ENCODE results near the gene EP400.

The EP400 gene

DNA sequence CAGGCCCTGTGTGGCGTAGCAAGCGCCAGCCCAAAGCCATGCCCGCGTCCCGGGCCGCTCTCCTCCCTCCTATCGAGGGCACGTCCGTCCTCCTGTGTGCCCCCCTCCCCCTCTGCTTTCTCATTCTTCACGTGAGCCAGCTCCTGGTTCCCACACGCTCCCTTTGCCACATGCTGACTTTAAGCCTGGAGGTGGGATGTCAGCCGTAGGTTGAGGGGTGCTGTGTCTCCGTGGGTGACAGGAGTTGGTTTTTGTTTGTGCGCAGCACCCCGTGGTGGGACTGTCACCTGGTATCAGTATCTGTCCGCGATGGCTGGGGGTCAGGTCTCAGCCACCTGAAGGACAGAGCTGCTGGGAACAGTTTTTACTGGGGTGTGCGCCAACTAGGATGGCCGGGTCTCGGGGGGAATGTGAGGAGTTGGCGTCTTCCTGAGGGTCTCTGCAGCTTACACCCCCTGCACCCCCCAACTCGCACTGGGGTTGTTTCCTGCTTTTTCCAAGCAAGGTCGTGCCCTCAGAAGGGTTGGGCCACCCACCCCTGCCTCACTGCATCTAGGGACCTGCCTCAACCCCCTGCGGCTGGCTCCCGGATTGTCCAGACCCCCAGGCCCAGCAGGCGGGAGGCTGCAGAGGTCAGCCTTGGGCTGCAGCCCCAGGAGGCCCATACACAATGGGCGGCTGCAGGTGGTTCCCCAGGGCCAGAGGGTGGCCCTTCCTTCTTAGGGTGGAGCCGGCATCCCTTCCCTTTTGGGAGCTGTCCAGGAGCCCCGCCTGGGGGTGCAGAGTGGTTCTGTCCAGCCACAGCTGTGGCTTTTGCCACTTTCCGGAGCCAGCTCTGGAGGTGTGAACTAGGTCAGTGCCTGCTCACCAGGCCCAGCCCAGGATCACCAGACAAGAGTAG is 48.1 kb upstream of the EP400 start:
- no peak overlapping the region for H3K27ac ChIP-seq (ENCODE audit: extremely low read depth, low read depth, low read length)
- H3K4me3 ChIP-seq (ENCODE audit: low read depth, low read length), result no peak overlapping the region
- H3K4me1 ChIP-seq (ENCODE audit: control insufficient read depth, insufficient read depth, low read length), result no peaks in the 10 kb centered on the region
- TF ChIP-seq ZNF76 (tag by site-specific recombination; IDR thresholded peaks at IDR 0.05; ENCODE audit: borderline replicate concordance, low read depth) (no peak), PRDM10 (tag by site-specific recombination; IDR thresholded peaks at IDR 0.05) (peak; percentile 56; the same call in 1 of the 2 replicates), GLI4 (tag by site-specific recombination; IDR thresholded peaks at IDR 0.05) (no peak), ZNF292 (tag by site-specific recombination; IDR thresholded peaks at IDR 0.05; ENCODE audit: borderline replicate concordance, low read depth) (no peak), ZNF549 (tag by site-specific recombination; IDR thresholded peaks at IDR 0.05) (no peak), REST (tag by site-specific recombination; IDR thresholded peaks at IDR 0.05) (peak; percentile 83), ZIC2 (tag by site-specific recombination; IDR thresholded peaks at IDR 0.05) (peak; percentile 65), KLF1 (tag by site-specific recombination; IDR thresholded peaks at IDR 0.05) (peak; percentile 85), IKZF3 (tag by site-specific recombination; IDR thresholded peaks at IDR 0.05) (no peak), ZNF629 (tag by site-specific recombination; IDR thresholded peaks at IDR 0.05) (no peak), ZNF530 (tag by site-specific recombination; IDR thresholded peaks at IDR 0.05; ENCODE audit: low read depth) (no peak), ZFHX2 (tag by site-specific recombination; conservative IDR thresholded peaks at IDR 0.05) (peak; percentile 72), ZNF433 (tag by site-specific recombination; IDR thresholded peaks at IDR 0.05; ENCODE audit: low read depth) (no peak), ZNF600 (tag by site-specific recombination; IDR thresholded peaks at IDR 0.05) (0 out of 2 replicates have a peak, but pooled peaks have one; percentile 11), GLIS2 (tag by site-specific recombination; IDR thresholded peaks at IDR 0.05) (peak; percentile 42; the same call in 1 of the 2 replicates), SP2 (tag by site-specific recombination; IDR thresholded peaks at IDR 0.05) (0 out of 2 replicates have a peak, but pooled peaks have one; percentile 1), ZNF777 (tag by site-specific recombination; IDR thresholded peaks at IDR 0.05; ENCODE audit: borderline replicate concordance) (no peak), EGR2 (tag by site-specific recombination; IDR thresholded peaks at IDR 0.05; ENCODE audit: low read depth) (peak; percentile 81), ZNF266 (tag by site-specific recombination; IDR thresholded peaks at IDR 0.05; ENCODE audit: low read depth) (no peak), GLIS1 (tag by site-specific recombination; IDR thresholded peaks at IDR 0.05) (peak; percentile 82)
- H3K9me3 ChIP-seq (ENCODE audit: control insufficient read depth, insufficient read depth, low read depth, low read length), result no peaks in the 10 kb centered on the region
- H3K36me3 ChIP-seq (ENCODE audit: control insufficient read depth in 2 of 2, insufficient read depth in 1 of 2, low read length in 2 of 2), result peaks cover 6 to 48% of the 10 kb centered on the region in 2 experiments; a peak in 2 of 3 replicates
- ChIA-PET POLR2A (no interaction called here), CTCF (interaction anchor here (0.9 kb wide), 1 partner anchor 26 kb away, joined by 4 read pairs; no protein-coding TSS in a partner anchor)
